Skin epidermis (tissue), 12 donors: ENCODE measurements around the gene ATF4.
"Not testable (repeated sequence)": the region's sequence is repeated elsewhere in the genome, so short reads cannot be mapped to it uniquely, and the experiment has no call there.

Experiments
- H3K27ac ChIP-seq, 21 experiments: fragments of 200-600 bp; sonication (generic) in 11 of 21; one replicate each; pipeline ENCODE4 v1.5.0; 2020; ENCODE audit warnings: mild to moderate bottlenecking in 3 of 21, inconsistent platforms in 2 of 21, moderate library complexity in 2 of 21
- H3K4me3 ChIP-seq, 7 experiments: fragments of 200-600 bp; sonication (generic) in 2 of 7; one replicate each; pipeline ENCODE4 v1.5.0; 2020; ENCODE audit warnings: inconsistent platforms in 2 of 7, mild to moderate bottlenecking in 2 of 7, moderate library complexity in 1 of 7

Gene ATF4

GRCh38 chr22:39504071-39504470 lies 16.3 kb upstream of the ATF4 start:
- no peak overlapping the region for H3K4me3 ChIP-seq
- H3K27ac ChIP-seq = no peak overlapping the region

- not testable (repeated sequence) for H3K4me3 ChIP-seq, H3K27ac ChIP-seq
These were observed 13.3 kb upstream of the ATF4 start for GRCh38 chr22:39507021-39507420.

GRCh38 chr22:39508393-39508792 lies 12.0 kb upstream of the ATF4 start:
- Histone ChIP-seq H3K27ac (no peak overlapping the region), H3K4me3 (no peak overlapping the region)

GRCh38 chr22:39510529-39511149 lies 9.7 kb upstream of the ATF4 start:
- Histone ChIP-seq H3K4me3 (no peak overlapping the region), H3K27ac (no peak overlapping the region)

GRCh38 chr22:39511226-39511625 lies 9.1 kb upstream of the ATF4 start:
- no peak overlapping the region for H3K27ac ChIP-seq
- H3K4me3 ChIP-seq = no peak overlapping the region

GRCh38 chr22:39512026-39512425 lies 8.3 kb upstream of the ATF4 start:
- Histone ChIP-seq H3K27ac (no peak overlapping the region), H3K4me3 (no peak overlapping the region)

GRCh38 chr22:39513791-39514190 lies 6.6 kb upstream of the ATF4 start:
- H3K27ac ChIP-seq = no peak overlapping the region
- H3K4me3 ChIP-seq = no peak overlapping the region

GRCh38 chr22:39514373-39514973 lies 5.9 kb upstream of the ATF4 start:
- H3K27ac ChIP-seq = no peak overlapping the region
- H3K4me3 ChIP-seq = no peak overlapping the region

GRCh38 chr22:39515266-39516050 lies 4.9 kb upstream of the ATF4 start:
- H3K4me3 ChIP-seq = no peak overlapping the region
- no peak overlapping the region for H3K27ac ChIP-seq

- Histone ChIP-seq H3K4me3 (no peak overlapping the region), H3K27ac (no peak overlapping the region)
These were observed 2.9 kb upstream of the ATF4 start for GRCh38 chr22:39517470-39517869.

GRCh38 chr22:39518144-39518786 lies 2.1 kb upstream of the ATF4 start:
- Histone ChIP-seq H3K27ac (peak overlapping the region in 9 of 21 experiments; percentile 97 to 100 (median 99)), H3K4me3 (no peak overlapping the region)

- peak overlapping the region; percentile 84 to 100 (median 99) for H3K27ac ChIP-seq
- peak overlapping the region; percentile 83 to 100 (median 91) for H3K4me3 ChIP-seq
These were observed 1.2 kb upstream of the ATF4 start for GRCh38 chr22:39518996-39519680.

- H3K27ac ChIP-seq = peak overlapping the region; percentile 84 to 100 (median 99)
- H3K4me3 ChIP-seq = peak overlapping the region; percentile 83 to 100 (median 91)
These were observed 609 bp upstream of the ATF4 start for GRCh38 chr22:39519681-39520225.

GRCh38 chr22:39521106-39521885 lies 934 bp downstream of the ATF4 start:
- H3K27ac ChIP-seq = peak overlapping the region in 20 of 21 experiments; percentile 94 to 100 (median 99)

GRCh38 chr22:39522091-39522490 lies 1.7 kb downstream of the ATF4 start:
- peak overlapping the region; percentile 83 to 100 (median 91) for H3K4me3 ChIP-seq
- peak overlapping the region in 17 of 21 experiments; percentile 27 to 100 (median 99) for H3K27ac ChIP-seq

More at GRCh38 chr22:39521106-39521885, 934 bp downstream of the ATF4 start:
- H3K4me3 ChIP-seq = peak overlapping the region; percentile 83 to 100 (median 91)

- Histone ChIP-seq H3K27ac (peak overlapping the region in 19 of 21 experiments; percentile 12 to 100 (median 55)), H3K4me3 (peak overlapping the region; percentile 83 to 100 (median 91))
These were observed 2.4 kb downstream of the ATF4 start for GRCh38 chr22:39522567-39523300.

- Histone ChIP-seq H3K4me3 (no peak overlapping the region), H3K27ac (no peak overlapping the region)
These were observed 3.9 kb downstream of the ATF4 start for GRCh38 chr22:39524089-39524752.
